Karpas-422 (cell line): Measurements from ENCODE around the gene ZBTB7C. TPM values are rescaled to one million over a fixed set of nuclear protein-coding genes. Genes with fewer than 3 reads are reported as not detected.

Experiments
- DNase-seq: peaks from one replicate; pipeline ENCODE4 v3.0.0-alpha.2; 2015
- H2AFZ ChIP-seq: fragments of 200-600 bp; sonication (generic); 2 replicates; pipeline ENCODE4 v1.6.1; 2014; ENCODE audit warnings: antibody characterized with exemption, low read length, mixed read lengths
- H3K27ac ChIP-seq: fragments of 200-600 bp; sonication (generic); 2 replicates; pipeline ENCODE4 v1.5.1; 2014; ENCODE audit warnings: mild to moderate bottlenecking, low read length, moderate library complexity
- H3K27me3 ChIP-seq: fragments of 200-600 bp; sonication (generic); 2 replicates; pipeline ENCODE4 v1.6.1; 2014; ENCODE audit warnings: low read length, mixed read lengths
- H3K36me3 ChIP-seq: fragments of 200-600 bp; sonication (generic); 2 replicates; pipeline ENCODE4 v1.6.1; 2014; ENCODE audit warnings: low read length, mixed read lengths; ENCODE audit not compliant: insufficient read depth
- H3K4me1 ChIP-seq: fragments of 200-600 bp; sonication (generic); 2 replicates; pipeline ENCODE4 v1.6.1; 2014; ENCODE audit warnings: mild to moderate bottlenecking, low read length, mixed read lengths
- H3K4me2 ChIP-seq: fragments of 200-600 bp; sonication (generic); 2 replicates; pipeline ENCODE4 v1.6.1; 2014; ENCODE audit warnings: low read length, low read depth, mild to moderate bottlenecking; ENCODE audit not compliant: poor library complexity, severe bottlenecking
- H3K4me3 ChIP-seq: fragments of 200-600 bp; sonication (generic); 2 replicates; pipeline ENCODE4 v1.5.1; 2014; ENCODE audit warnings: mild to moderate bottlenecking, antibody characterized with exemption, low read length, mixed read lengths
- H3K79me2 ChIP-seq: fragments of 200-600 bp; sonication (generic); 2 replicates; pipeline ENCODE4 v1.6.1; 2014; ENCODE audit warnings: mild to moderate bottlenecking, low read length, mixed read lengths
- H3K9ac ChIP-seq: fragments of 200-600 bp; sonication (generic); 2 replicates; pipeline ENCODE4 v1.6.0; 2014; ENCODE audit warnings: low read length
- H3K9me2 ChIP-seq: fragments of 200-600 bp; sonication (generic), shearing (Covaris generic); replicated peaks from 2 replicates; pipeline ENCODE4 v1.6.0; 2014; ENCODE audit warnings: mild to moderate bottlenecking, low read length, moderate library complexity; ENCODE audit not compliant: insufficient read depth
- H3K9me3 ChIP-seq: fragments of 300-700, 200-600 bp; sonication (generic); 2 replicates; pipeline ENCODE4 v1.6.1; 2014; ENCODE audit warnings: low read length, mixed read lengths
- H4K20me1 ChIP-seq: fragments of 200-600 bp; sonication (generic); 2 replicates; pipeline ENCODE4 v1.6.1; 2014; ENCODE audit warnings: mild to moderate bottlenecking, antibody characterized with exemption, low read length, low read depth; ENCODE audit not compliant: insufficient read depth
- total RNA-seq: library from RNA; depleted of rRNA; stranded (reverse); fragments of >200 nt; shearing (Covaris generic); gene quantifications from 2 replicates; pipeline ENCODE4 v1.2.3, GENCODE V29; 2014; ENCODE audit warnings: low replicate concordance

ZBTB7C gene
- total RNA-seq, 1 experiment from 2014 or later = not detected

DNA sequence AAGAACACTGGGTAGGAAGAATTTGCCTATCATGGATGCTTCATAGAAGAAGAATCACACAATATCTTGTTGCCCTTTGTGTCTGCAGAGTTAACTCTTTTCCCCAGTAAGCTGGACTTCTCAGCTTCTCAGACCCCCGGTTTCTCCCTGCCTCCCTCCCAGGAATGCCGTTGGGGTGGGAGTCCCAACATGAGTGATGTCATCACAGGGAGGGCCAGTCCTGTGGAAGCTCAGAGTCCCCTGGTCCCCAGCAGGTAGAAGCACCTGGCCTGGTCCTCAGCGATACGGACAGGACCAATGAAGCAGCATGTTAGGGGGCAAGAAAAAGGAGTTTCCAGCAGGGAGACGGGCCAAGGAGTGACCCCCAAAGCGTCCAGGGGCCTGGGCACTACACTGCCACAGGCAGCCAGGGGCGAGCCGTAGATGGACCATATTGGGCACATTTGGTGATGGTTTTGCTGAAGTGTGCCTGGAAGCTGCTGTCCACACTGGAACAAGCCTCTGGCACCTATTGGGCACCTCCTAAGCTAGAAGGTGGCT, 242.8 kb downstream of the ZBTB7C start:
- no peak overlapping the region for H3K4me3 ChIP-seq
- H3K4me2 ChIP-seq = no peak overlapping the region
- no peaks in the 10 kb centered on the region for H3K9me3 ChIP-seq
- no peaks in the 10 kb centered on the region for H3K27me3 ChIP-seq
- no peak overlapping the region for H3K9ac ChIP-seq
- no peaks in the 10 kb centered on the region for H3K4me1 ChIP-seq
- H3K36me3 ChIP-seq = no peaks in the 10 kb centered on the region
- no peak for DNase-seq
- H4K20me1 ChIP-seq = no peaks in the 10 kb centered on the region
- H2AFZ ChIP-seq = no peak overlapping the region
- H3K9me2 ChIP-seq = no peaks in the 10 kb centered on the region
- no peak overlapping the region for H3K27ac ChIP-seq
- no peaks in the 10 kb centered on the region for H3K79me2 ChIP-seq

DNA sequence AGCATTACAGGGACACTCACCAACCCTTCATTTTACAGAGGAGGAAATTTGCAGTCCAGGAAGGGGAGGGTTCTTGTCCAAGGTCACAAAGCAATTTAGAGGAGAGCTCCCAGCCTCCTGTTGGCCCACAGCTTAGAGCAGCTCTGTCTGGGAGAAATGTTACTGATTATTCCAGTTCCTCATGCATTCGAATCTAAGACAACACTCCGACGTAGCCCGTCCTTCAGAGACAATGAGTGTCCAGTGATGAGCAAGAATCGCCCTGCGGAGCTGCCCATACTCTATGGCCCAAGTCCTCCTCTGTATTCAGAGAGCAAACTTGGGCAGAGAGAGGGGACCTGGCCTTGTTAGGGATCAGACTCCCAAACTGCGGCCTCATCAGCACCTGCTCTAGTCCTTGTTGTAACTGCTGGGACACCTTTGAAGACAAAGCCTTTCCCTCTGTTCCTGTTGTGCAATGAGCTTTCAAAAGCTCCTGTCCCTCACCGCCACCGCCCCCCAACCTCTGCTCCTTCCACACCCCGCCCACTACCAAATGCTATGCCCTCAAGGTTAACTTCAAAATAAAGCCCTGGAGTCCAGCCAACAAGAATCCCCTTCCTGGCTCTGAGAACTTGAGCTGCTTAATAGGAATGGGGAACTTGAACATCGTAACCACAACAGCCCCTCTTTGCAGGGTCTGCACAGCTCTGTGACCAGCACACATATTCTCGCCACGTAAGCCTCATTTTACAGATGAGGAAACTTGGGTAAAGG, 243.9 kb downstream of the ZBTB7C start:
- Histone ChIP-seq H3K79me2 (no peaks in the 10 kb centered on the region), H3K9me2 (no peaks in the 10 kb centered on the region), H3K27me3 (no peaks in the 10 kb centered on the region), H3K4me2 (no peak overlapping the region), H2AFZ (no peak overlapping the region), H3K9me3 (no peaks in the 10 kb centered on the region), H3K27ac (no peak overlapping the region), H3K4me3 (no peak overlapping the region), H4K20me1 (no peaks in the 10 kb centered on the region), H3K9ac (no peak overlapping the region), H3K4me1 (no peaks in the 10 kb centered on the region), H3K36me3 (no peaks in the 10 kb centered on the region)
- DNase-seq = no peak

DNA sequence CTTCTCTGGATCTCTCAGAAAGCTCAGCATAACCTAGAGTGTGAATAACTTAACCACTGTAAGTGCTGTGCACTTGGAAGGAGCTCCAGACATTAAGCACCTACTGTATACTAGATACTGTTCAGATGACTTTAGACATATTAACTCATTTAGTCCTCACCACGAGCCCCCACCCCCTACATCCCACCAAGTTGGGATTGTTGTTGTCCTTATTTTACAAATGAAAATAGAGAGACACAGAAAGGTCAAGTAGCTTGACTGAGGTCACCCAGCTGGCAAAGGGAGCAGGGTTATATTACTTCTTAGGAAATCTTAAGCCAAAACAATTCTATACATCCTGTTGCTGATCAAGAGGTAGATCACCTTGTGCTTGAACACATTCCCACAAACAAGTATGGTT, 244.5 kb downstream of the ZBTB7C start:
- Histone ChIP-seq H3K27ac (no peak overlapping the region), H3K27me3 (no peaks in the 10 kb centered on the region), H3K36me3 (no peaks in the 10 kb centered on the region), H3K79me2 (no peaks in the 10 kb centered on the region), H3K9ac (no peak overlapping the region), H3K4me1 (no peaks in the 10 kb centered on the region), H3K9me2 (no peaks in the 10 kb centered on the region), H2AFZ (no peak overlapping the region), H3K9me3 (no peaks in the 10 kb centered on the region), H3K4me3 (no peak overlapping the region), H4K20me1 (no peaks in the 10 kb centered on the region), H3K4me2 (no peak overlapping the region)
- DNase-seq = no peak

DNA sequence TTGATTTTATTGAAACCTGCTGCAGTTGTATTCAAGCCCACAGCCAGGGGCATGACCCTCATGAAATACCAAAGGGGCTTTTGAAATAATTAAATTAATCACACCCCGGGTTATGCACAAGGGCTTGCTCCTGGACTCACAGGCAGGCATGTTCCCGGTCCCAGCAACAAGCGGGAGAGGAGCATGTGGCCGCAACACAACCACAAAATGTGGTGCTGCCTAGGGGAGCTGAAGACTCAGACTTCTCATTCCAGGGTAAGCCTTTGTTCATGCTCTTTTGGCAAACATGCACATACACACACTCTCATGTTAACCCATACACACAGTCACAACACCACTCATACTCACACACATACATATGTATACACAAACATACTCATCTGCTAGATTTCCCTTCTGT, 245.1 kb downstream of the ZBTB7C start:
- no peak overlapping the region for H3K4me3 ChIP-seq
- no peaks in the 10 kb centered on the region for H3K27me3 ChIP-seq
- no peak for DNase-seq
- H3K79me2 ChIP-seq = no peaks in the 10 kb centered on the region
- no peak overlapping the region for H3K4me2 ChIP-seq
- H2AFZ ChIP-seq = no peak overlapping the region
- H3K9me3 ChIP-seq = no peaks in the 10 kb centered on the region
- H3K36me3 ChIP-seq = no peaks in the 10 kb centered on the region
- no peaks in the 10 kb centered on the region for H3K4me1 ChIP-seq
- H3K27ac ChIP-seq = no peak overlapping the region
- no peaks in the 10 kb centered on the region for H3K9me2 ChIP-seq
- H4K20me1 ChIP-seq = no peaks in the 10 kb centered on the region
- no peak overlapping the region for H3K9ac ChIP-seq

DNA sequence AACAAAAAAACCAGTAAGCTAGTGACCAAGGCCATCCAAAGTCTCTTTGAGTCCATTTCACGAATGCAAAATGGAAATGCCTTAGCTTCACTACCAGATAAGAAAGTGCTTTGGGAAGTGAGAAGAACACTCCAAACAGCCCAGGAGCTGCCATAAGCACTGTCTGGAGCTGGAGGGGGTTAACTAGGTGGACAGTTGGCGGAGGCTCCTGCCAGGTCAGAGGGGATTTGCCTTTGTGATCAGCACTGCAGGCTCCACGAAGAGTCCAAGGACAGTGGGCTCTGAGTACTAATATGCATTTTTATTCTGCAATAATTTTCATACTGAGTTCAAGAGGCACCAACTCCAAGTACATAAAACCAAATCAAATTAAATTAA, 245.5 kb downstream of the ZBTB7C start:
- H3K9me3 ChIP-seq = no peaks in the 10 kb centered on the region
- H4K20me1 ChIP-seq = no peaks in the 10 kb centered on the region
- H2AFZ ChIP-seq = no peak overlapping the region
- DNase-seq = no peak
- no peak overlapping the region for H3K27ac ChIP-seq
- H3K4me3 ChIP-seq = no peak overlapping the region
- no peaks in the 10 kb centered on the region for H3K27me3 ChIP-seq
- no peaks in the 10 kb centered on the region for H3K9me2 ChIP-seq
- no peaks in the 10 kb centered on the region for H3K36me3 ChIP-seq
- no peaks in the 10 kb centered on the region for H3K79me2 ChIP-seq
- no peak overlapping the region for H3K4me2 ChIP-seq
- H3K4me1 ChIP-seq = no peaks in the 10 kb centered on the region
- no peak overlapping the region for H3K9ac ChIP-seq

DNA sequence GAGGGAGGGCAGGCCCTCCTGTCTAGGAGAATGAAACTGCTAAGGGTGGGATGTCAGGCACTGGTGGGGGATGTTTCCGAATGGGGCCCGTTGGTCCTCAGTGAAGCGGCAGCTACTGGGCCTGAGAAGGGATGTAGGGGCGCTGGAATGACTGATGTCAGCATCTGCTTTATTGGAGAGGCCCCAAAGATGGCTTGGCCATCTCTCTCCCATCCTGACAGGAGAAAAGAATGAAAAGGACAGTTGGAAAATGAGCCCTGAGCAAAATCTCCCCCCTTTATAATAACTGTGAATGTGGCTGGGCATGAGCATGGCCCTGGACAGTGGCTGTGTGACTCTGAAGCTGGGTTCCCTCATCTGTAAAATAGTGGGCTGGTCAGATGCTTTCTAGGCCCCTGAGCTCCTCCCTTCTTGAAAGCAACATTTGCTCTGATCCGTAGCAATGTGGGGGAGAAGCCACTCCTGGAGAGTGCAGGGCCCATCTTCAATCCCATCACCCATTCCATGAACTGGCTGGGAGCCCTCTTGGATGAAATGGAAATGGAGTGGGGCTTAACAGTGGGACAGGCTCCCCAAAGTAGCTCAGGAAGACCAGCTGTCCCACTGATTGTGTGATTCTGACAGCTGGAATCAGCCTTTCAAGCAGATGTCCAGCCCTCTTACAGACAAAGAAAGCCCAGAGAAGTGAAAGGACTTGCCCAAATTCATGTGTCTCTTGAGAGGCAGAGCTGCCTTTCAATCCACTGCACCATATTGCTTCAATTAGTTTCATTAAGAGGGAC, 246.0 kb downstream of the ZBTB7C start:
- Histone ChIP-seq H3K9me2 (no peaks in the 10 kb centered on the region), H3K4me2 (no peak overlapping the region)

DNA sequence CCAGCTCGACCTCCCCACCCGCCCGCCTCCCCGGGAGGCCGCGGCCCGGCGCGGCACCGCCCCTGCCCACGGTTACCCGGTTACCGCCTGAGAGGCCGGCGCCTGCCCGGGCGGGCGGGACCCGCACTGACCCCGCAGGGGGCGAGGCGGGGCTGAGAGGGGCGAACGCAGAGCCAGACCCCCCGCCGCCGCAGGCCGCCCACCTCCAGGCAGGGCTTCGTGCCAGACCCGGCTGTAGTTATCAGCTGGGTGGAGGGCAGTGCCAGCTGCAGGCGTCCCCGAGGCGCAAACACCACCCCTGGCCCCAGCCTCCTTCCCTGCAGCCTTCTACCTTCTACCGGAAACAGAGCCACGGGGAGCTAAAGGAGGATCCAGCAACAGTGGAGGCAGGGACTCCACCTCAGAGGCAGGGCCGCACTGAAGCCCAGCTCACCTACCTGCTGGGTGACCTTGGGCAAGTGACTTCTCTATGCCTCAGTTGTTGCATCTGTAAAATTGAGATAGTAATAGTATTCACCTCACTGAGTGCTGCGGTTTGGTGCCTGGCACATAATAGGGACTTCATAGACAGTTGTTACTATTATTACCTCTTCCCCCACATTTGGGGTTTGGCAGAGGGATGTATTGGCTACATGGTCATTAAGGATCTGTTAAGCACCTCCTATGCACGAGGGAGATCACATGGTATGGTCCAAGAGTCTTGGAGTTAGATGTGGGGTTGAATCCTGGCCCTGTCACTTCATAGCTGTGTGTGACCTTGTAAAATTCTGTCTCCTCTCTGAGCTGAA, 247.1 kb downstream of the ZBTB7C start:
- H3K9me3 ChIP-seq = no peaks in the 10 kb centered on the region
- H3K36me3 ChIP-seq = no peaks in the 10 kb centered on the region
- H4K20me1 ChIP-seq = no peaks in the 10 kb centered on the region
- no peaks in the 10 kb centered on the region for H3K79me2 ChIP-seq
- no peak overlapping the region for H3K27ac ChIP-seq
- no peak overlapping the region for H3K4me3 ChIP-seq
- H2AFZ ChIP-seq = no peak overlapping the region
- DNase-seq = no peak
- no peaks in the 10 kb centered on the region for H3K4me1 ChIP-seq
- H3K9ac ChIP-seq = no peak overlapping the region
- H3K27me3 ChIP-seq = no peaks in the 10 kb centered on the region
- no peak overlapping the region for H3K4me2 ChIP-seq
- no peaks in the 10 kb centered on the region for H3K9me2 ChIP-seq

More for the DNA sequence above, 246.0 kb downstream of the ZBTB7C start:
- Histone ChIP-seq H2AFZ (no peak overlapping the region), H3K27me3 (no peaks in the 10 kb centered on the region), H3K4me3 (no peak overlapping the region), H3K27ac (no peak overlapping the region), H4K20me1 (no peaks in the 10 kb centered on the region), H3K79me2 (no peaks in the 10 kb centered on the region), H3K9ac (no peak overlapping the region), H3K4me1 (no peaks in the 10 kb centered on the region), H3K9me3 (no peaks in the 10 kb centered on the region), H3K36me3 (no peaks in the 10 kb centered on the region)
- no peak for DNase-seq
